Inflammatory macrophage treated with lipopolysaccharide for 4 hours (primary cell): ENCODE results near the gene HOXC5.

ENCODE experiments used
- DNase-seq: peaks from one replicate; pipeline ENCODE4 v3.0.0-alpha.2; 2020

Gene HOXC5

DNA sequence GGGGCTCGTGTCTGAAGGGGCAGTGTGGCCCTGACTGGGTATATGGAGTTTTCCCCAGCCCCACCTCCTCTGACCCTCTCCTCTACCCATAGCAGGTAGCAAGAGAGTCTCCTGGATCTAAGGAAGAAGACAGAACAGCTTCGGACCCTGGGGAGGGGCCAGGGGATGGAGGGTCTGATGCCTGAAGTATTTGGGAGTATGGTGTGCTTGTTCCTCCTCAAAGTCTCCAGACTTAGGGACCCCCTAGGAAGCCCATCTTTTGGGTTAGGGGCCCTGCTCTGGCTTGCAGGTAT lies 24.6 kb upstream of the HOXC5 start:
- DNase-seq: no peak

DNA sequence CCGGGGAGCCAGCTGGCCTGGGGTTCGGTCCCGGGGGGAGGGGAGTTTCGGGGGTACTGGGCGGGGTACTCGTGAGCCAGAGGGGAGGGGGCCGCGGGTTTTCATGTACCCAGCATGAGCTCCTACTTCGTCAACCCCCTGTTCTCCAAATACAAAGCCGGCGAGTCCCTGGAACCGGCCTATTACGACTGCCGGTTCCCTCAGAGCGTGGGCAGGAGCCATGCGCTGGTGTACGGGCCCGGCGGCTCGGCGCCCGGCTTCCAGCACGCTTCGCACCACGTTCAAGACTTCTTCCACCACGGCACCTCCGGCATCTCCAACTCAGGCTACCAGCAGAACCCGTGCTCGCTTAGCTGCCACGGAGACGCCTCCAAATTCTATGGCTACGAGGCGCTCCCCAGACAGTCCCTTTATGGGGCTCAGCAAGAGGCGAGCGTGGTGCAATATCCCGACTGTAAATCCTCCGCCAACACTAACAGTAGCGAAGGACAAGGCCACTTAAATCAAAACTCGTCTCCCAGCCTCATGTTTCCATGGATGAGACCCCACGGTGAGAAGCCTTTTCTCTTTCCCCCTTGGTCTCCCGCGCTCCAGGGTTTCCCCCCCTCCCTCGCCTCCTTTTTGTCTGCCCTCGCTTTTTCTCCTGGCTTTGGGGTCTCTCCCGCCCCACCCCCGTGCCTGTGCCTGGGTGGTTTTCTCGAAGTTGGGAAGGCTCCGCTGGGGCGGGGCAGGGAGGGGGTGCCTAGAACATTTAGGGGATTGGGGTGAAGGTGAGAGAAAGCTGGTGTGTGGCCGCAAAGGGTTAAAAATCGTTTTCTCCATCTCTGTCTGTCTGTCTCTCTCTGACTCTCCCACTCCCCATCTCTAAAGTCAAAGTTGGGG lies 23.4 kb upstream of the HOXC5 start:
- DNase-seq: peak; percentile 23

DNA sequence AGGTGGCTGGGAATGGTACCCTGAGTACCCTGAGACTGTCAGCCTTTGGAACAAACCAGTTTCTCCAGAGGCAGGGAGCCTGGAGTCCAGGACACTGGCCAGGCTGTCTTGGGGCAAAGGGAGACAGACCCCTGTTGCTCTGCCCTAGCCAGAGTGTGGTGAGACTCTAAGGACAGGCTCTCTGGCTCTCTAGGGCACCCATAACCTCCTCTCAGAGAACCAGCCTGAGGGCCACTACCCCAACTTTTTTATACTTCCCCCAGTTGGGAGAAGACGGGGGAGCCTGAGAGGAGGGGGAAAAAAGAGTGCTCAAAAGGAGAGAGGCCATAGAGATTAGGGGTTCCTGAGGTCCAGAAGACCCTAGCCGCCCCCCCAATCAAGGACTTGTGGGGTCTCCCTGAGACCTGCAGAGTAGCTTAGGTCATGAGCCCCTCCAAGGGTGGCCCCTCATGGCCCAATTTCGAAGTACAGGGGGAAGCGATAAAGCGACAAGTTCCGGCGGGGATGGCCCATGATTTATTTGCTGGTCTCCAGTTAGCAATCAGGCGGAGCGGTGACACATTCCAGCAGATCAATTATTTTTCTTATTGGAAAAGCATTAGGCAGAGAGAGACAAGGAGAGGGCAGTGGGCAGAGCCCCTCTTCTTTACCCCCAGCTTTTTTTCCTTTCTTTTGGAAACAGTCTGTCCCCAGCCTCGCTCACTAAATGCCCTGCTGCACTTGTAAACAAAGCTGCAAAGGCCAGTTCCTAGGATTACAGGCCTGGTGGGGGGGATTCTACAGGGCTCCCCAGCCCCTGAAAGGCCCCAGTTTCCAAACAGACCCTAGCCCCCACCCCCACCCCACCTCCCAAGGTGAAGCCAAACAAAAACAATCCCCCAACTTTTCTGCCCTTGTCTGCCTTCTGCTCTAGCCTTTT lies 22.5 kb upstream of the HOXC5 start:
- DNase-seq: no peak

DNA sequence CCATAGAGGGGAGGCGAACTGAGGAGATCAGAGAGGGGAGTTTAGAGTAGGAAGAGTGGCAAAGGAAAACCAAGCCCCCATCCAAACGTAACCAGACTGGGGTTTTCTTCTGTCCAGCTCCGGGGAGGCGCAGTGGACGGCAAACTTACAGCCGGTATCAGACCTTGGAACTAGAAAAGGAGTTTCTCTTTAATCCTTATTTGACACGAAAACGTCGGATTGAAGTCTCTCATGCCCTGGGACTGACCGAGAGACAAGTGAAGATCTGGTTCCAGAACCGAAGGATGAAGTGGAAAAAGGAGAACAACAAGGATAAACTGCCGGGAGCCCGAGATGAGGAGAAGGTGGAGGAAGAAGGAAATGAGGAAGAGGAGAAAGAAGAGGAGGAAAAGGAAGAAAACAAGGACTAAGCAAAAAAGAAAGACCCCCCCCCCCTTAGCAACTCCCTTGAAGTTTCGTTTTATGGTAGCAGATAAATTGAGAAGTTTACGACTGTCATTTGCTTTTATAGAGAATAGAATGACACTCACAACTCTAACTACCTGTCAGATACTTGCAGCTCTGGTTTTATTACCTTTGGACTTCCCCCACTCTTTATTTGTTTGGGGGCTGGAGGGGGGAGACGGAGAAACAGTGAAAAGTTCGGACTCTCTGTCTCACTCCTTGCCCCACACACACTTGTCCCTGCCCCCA lies 21.7 kb upstream of the HOXC5 start:
- DNase-seq: no peak

DNA sequence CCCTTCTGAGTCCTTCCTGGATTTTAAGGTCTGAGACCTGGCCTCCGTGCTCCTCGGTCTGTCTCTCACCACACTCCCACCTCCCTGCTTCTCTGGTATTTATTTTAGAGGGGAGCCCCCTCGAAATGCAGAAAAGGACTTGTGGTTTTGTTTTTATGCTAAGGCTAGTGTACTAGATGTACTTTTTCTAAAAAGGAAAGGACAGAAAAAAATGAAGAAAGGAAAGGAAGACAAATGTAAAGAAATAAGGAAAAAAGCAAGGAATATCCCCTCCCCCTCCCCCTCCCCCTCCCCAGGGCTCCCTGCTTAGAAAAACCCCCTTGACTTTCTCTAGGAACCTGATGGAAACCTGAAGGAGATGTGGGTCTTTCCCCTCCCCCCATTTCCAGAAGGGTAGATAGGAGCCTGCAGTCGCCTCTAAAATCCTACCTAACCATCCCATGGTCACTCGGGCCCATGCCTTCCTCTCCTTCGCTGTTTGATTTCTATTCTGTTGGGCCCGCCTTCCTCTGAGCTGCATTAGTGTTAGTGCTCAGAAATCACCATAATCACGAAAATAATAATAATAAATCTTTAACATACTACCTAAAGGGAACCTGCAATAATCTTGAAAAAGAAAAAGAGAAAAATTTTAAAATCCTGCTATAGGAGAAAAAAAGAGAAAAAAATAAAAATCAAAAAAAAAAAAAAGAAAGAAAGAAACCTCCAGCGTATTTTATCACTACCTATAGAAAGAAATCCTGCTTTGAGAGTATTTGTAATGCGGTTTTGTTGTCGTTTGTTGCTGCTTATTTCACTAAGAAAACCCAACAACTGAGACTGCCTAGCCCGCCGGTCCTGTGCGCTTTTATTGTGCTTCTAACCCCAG lies 21.0 kb upstream of the HOXC5 start:
- no peak for DNase-seq

DNA sequence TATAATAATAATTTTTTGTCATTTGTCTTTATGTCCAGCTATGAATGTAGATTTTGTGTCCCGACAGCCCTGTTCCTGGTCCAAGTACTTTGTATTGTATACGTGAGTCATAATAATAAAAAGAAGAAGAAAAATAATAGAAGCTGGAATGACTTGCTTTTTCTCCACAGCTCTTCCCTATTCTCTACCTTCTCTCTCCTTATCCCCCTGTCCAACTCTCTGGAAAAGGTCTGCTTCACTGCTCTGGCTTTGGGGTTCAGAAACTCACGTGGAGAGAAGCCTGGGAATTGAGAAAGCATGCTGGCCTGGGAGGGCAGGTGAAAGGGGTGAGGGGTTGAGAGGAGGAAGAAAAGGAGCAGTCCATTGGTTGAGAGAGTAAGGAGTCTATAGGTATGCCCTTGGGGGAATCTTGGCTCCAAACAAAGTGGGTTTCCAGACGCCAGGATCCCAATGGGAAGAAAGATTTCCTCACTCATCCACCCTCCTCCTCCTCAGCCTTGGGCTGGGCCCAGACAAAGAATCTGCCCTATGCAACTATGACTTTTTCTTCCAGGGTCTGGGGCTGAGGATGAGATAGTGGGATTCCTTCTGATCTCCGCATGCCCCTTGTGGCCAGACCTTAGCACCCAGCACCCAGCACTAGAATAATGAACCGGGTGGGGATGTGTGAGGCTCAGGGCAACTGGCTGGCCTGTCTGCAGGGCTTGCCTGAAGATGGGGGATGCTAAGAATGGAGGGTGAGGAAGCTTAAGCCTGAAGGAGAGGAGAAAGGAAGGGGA lies 20.0 kb upstream of the HOXC5 start:
- DNase-seq: no peak

DNA sequence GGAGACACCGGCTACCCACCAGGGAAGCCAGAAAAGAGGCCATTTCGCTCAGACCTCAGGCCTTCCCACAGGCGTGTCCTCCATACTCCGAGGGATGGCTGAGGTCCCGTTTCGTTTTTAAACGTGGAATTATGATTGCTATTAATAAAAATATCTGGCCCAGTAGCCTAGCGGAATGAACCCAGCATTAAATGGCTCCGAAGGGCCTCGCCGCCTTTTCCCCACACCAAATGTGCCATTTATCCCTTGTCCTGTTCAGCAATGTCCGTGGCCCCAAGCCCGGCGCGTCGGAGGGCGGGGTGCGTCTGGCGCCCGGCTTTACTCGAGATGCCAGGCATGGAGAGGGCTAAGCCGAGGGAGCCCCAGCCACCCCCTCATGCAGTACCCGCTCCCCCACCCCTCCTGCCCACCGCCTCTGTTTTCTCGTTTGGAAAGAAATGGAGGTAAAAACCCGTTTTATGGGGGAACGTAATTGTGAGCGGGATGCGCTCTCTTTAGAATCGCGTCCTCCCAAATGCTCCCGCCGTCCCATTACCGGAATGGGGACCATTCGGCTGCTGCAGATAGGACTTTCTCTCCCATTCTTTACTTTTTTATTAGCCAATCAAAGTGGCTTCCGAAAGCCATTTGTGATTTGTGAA lies 18.4 kb upstream of the HOXC5 start:
- no peak for DNase-seq

DNA sequence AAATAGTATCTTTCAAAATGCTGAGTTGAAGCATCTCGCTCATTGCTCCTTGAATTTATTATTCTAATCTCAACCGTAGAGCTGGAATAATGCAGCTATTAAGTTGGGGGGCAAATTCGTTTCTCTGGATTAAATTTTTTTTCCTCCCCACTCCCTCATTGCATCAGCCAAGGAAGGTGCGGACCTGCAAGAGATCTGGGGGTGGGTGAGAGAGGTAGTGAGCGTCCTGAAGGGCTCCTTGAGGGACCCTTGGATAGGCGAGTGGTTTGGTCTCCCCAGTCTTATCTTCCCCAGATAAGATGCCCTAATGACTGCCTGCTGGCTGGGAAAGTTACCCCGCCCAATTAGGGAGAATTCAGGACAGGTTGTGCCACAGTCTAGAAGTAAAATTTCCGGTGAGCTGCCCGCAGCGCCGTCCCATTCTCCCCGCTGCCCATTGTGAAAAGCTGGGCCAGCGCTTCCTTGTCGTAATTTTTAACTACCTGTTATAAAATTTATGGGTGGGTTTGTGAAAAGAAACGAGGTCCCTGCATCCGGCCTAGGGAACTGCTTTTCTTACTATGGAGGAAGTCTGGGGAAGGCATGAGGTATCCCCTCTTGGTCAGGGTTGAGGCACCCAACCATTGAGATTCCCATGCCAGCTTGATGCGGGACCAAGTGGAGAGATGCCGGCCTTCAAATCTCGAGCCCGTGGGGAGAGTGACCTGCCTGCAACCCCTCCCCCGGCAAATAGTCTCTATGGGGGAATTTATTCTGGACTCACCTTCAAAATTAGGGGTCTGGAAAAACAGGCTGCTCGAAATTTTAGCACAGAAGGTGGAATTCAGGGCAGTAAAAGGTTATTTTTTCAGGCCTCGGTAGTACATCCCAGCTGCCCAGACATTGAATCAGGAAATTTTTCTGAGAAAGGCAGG lies 17.6 kb upstream of the HOXC5 start:
- DNase-seq: no peak

DNA sequence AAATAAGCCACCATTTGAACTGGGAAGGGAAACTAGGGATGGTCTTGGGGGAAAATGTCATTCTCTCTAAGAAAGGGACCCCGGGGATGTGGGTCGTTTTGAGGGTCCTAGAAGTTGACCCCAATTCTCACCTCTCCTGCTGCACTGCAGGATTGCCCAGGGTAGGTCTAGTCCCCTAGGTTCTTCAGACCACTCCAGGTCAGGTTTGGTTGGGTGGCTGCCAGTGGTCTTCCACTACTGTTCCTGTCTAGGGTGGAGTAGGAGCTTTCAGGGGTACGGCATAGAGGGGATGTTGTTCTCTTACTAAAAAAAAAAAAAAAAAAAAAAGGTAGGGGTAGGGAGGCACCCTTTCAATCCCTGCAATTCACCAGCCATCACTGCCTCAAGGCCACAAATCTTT lies 16.8 kb upstream of the HOXC5 start:
- no peak for DNase-seq

DNA sequence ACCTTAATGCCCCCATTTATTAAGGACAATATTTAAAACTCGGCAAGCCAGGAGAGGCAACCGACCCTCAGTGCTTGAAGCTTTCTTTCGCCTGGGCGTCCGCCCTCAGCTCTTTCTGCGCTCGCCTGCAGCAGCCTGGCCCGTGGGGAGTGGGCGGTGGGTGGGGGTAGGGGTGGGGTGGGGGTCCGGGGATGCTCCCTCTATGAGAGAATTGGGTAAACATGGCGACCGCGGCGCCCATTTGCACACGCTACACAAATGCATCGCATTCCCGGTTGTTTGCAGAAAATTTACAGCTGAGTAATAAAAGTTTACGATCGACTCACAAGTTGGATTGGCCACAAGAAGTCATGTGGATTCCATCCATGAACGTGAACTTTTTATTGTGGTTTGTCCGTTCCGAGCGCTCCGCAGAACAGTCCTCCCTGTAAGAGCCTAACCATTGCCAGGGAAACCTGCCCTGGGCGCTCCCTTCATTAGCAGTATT lies 16.3 kb upstream of the HOXC5 start:
- DNase-seq: no peak

DNA sequence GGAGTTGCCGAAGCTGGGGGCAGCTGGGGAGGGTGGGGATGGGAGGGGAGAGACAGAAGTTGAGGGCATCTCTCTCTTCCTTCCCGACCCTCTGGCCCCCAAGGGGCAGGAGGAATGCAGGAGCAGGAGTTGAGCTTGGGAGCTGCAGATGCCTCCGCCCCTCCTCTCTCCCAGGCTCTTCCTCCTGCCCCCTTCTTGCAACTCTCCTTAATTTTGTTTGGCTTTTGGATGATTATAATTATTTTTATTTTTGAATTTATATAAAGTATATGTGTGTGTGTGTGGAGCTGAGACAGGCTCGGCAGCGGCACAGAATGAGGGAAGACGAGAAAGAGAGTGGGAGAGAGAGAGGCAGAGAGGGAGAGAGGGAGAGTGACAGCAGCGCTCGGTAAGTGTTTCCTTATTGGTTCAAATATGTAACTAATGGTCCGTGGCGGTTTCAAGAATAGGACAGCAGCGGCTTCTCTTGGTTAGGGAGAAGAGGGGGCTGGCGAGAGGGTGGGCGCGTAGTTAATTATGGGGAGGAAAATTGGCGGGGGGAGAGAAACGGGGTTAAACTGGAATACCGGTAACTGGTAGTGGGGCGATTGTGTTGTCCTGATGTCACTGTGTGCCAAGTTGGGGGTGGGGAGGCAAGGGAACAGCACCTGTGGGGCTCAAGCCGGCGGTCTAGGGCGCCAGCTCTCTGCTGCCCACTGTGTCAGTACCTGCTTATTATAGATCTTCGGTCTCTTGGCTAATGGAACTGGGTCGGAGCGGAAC lies 15.6 kb upstream of the HOXC5 start:
- no peak for DNase-seq

DNA sequence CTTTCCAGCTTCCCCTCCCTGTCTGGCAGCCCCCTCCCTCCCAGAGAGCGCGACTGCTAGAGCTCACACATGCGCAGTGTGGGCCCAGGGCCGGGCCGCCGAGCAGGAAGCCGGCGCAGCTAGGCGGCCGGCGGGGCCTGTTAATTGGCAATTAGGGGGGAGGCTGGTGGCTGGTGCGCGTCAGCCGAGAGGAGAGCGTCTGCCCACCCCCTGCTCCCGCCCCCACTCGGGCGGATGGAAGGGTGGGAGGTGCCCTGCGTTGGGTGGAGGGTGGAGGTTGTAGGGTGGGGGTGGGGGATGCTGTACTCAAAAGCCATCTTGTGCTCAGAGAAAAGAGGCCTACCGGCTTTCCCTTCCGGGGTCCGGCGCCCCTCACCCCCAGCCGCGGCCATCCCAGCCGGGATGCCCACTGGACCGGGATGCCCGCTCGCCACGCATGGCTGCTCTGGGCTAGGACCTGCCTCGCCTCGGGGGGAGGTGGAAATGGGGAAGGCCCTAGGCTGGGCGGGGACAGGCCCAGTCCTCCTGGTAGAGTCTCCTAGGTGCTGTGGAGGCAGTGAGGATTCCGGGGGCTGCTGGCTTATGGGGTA lies 14.9 kb upstream of the HOXC5 start:
- DNase-seq: no peak

DNA sequence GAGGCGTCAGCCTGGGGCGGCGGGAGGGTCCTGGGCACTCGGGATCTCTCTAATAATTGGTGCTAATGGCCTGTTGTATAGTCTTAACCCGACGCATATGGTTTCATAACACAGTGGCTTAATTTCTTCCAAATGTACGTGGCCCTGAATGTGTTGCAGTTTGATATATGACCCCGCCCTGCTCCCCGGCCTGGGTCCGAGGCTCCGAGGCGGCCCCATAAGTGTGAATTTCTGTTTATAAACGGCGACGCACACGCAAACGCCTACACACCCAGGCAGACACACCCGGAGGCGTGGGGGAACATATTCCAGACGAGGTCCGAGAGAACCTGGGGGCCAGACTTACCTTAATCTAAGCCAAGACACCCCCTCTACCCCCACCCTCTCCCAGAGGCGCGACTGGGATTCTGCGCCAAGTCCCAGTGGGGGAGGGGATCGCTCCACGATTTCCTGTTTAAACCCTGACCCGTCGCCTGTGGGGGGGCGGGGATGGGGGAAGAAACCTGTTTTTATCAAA lies 14.3 kb upstream of the HOXC5 start:
- no peak for DNase-seq

DNA sequence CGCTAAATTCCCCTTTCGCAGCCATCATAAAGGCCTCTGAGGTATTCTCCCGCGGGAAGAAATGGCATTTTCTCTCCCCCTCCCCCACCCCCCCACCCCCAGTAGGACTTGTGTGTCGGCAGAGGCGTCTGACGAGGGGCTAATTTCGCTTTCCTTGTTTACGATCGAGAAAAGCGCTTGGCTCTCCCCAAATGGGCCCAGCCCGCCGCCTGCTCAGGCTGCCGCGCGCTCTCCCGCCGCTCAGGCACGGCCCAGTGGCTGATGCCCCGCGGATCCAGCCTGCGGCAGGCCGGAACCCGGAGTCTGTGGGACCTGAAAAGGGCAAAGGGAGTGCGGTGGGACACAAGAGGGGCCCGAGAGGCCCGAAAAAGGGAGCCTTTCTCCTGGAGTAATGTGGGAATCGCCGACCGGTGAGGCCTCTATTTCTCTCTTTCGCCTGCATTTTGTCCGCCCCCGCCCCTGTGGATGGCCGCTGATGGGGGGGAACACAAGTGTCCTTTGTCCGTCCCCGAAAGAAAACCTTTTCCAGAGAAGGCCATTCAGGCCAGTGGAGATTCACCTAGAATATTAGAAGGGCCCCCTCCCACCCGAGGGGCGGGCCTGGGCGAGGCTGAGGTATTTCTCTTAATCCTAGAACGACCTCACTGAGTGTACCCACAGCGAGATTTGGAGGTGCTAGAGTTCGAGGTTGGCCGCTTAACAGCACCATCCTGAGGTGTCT lies 13.6 kb upstream of the HOXC5 start:
- DNase-seq: no peak

DNA sequence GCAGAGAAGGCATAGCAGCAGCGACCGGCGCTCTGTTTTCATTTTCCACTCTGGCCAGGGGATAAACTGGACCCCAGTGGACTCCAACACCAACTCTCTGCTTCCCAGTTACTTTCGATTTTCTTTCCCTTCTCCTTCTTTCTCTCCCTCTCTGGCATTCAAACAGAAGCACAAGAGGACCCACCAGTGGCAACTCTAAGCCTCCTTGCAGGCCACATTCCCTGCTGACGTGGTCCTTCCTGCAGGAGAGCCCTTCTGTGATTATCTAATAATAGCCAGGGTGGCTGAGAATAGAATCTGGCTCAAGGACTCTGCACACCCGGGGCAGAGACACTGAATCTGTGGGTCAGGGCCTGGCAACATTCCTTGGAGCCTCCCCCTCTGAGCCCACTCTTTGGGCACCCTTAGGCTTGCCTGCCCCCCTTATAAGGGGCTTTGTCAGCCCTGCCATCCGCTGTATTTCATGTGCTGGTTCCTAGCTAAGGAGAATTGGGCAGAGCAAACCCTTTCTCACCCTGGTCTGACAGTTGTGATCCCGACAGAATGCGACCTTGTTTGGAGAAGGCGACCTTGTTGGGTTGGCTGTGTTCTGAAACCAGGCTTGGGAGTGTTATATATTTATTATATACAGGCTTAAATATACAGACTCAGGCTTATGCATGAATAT lies 12.8 kb upstream of the HOXC5 start:
- no peak for DNase-seq

DNA sequence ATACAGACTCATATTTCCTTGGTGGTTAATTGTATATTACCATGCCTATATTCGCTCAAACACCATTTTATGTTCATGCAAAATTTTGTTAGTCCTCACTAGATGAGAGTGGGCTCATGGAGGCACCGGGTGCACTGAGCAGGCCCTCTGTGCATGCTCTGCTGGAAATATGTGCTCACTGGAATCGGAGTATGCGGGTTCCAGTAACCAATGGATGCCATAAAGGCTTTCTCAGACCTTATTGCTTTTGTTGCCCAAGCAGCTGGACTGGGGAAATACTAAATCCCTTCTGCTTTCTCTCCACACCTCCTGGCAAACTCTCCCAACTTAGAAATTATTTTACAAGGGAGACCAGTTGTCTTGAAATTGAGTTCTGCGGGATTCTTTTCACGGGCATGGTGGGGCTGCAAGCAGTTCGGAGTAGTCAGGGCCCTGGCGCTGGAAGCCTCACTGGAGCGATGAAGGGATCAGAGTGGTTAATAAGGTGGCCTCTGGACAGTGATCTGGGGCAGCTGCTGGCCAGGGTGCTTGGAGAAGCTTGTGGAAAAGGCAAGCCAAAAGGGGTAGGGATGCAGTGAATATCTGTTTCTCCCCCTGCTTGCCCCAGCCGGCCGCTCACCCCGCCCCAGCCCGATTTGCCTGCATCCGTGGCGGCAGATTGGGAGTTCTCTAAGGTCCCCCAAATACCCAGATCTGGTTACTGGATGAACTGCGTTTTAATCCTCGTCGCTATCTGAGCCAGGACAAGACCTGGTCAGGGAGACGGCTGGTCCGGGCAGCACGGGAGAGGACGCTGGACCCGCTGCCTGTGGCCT lies 12.1 kb upstream of the HOXC5 start:
- no peak for DNase-seq
